GM19193 (cell line): ENCODE results near the gene NACC1.

Source experiments
- POLR2A ChIP-seq: IDR thresholded peaks from 4 replicates; pipeline ENCODE4 v1.6.1; 2011; ENCODE audit not compliant: insufficient read depth, insufficient read length; ENCODE audit errors: extremely low read depth

Gene NACC1

DNA sequence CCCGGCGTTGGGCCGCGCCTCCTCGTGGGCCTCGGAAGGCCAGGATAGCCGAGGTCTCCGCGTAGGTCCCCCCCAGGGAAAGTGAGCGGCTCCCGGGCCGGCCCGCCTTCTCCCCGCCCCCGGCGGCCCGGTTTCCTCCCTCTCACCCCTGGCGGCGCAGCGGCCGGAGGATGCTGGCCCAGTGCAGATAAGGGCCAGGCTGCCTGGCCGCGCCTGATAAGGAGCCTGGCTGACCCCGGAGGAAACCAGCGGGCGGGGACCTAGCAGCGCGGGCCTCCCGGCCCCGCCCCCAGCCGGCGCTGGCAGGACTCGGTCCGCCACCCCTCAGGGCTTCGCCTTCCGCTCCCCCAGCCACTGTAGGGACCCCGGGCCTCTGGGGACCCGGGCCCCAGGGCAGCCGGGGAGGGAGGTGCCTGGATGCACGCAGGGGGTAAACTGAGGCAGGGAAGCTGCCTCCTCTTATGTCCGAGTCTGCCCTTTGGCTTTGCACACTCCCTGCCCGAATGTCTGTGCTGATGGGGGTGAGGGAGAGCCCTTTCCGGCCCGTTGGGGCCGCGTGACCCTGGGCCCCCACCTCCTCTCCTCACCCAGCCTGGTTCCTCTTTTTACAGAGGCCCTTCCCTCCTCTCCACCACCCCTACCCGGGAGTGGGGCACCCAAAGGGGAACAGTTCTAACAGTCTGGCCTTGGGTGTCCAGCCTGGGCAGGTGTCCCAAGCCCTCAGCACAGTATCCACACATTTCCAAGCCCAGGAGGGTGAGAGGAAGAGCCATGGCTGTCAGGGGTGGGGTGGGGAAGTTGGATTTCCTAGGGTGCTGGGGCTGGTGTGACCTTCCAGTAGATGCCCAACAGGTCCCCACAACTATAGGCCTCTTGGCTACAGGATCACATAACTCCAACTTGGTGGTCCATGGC, 15.1 kb upstream of the NACC1 start, which contains the start of gene LYL1:
LYL1 (minus strand) TSS at position 193 of the 915 bp plus-strand sequence. CDS start 1,687 bp downstream, outside the sequence.
- peak; percentile 64 for TF ChIP-seq POLR2A

DNA sequence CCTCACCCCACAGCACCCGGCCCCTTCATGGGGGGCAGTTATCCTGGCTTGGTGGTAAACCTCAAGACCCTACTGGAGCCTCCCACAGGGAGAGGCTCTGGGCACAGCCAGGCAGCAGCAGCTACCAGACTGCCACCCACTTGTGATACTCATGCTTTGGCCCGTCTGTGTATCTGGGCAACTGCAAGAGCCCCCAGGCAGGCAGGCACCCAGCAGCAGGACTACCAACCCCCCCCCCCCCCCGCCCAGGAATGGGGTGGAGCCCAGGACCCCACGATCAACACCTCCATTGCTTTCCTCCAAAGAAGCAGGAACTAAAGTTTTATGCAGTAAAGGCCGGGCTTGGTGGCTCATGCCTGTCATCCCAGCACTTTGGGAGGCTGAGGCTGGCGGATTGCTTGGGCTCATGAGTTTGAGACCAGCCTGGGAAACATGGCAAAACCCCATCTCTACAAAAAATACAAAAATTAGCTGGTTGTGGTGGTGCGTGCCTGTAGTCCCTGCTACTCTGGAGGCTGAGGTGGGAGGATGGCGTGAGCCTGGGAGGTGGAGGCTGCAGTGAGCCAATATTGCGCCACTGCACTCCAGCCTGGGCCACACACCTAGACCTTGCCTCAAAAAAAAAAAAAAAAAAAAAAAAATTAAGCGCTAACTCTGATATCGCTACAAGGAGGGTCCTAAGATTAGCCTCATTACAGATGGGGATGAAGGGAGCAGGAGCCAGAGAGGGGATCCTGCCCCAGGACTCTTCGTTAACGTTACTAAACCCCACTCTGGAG, 14.3 kb upstream of the NACC1 start:
- TF ChIP-seq POLR2A = no peak

- peak; percentile 49 for TF ChIP-seq POLR2A
Observed at GRCh38 chr19:13104360-13104847, 13.7 kb upstream of the NACC1 start.

- TF ChIP-seq POLR2A = peak; percentile 50
Observed at GRCh38 chr19:13104848-13105711, 13.0 kb upstream of the NACC1 start.

GRCh38 chr19:13109361-13110098, 8.5 kb upstream of the NACC1 start:
- no peak for TF ChIP-seq POLR2A

GRCh38 chr19:13110099-13110610, 7.9 kb upstream of the NACC1 start:
- no peak for TF ChIP-seq POLR2A

GRCh38 chr19:13112555-13112954, 5.5 kb upstream of the NACC1 start:
- no peak for TF ChIP-seq POLR2A

DNA sequence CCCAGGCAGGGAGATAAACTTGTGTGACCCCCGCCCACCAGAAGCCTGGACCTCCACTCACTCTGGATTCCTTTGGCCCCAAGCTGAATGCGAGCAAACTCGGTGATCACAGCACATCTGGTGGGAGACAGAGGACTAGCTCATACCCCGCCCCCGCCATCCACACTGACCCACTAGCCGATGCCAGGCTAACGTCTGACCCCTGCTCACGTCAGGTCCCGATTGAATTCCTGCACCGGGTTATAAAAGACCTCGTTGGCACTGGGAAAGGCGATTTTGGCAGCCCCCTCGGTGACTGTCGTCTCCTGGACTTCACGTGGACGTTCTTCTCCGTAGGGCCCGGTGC, 2.2 kb upstream of the NACC1 start:
- TF ChIP-seq POLR2A = no peak

- peak; percentile 53 for TF ChIP-seq POLR2A
Observed at GRCh38 chr19:13116282-13117175, 1.5 kb upstream of the NACC1 start, which contains the start of gene TRMT1. TSS of gene TRMT1 (minus strand) at chr19:13116740. CDS start at chr19:13116399, 341 bp downstream.

GRCh38 chr19:13117176-13117771, 790 bp upstream of the NACC1 start:
- no peak for TF ChIP-seq POLR2A

DNA sequence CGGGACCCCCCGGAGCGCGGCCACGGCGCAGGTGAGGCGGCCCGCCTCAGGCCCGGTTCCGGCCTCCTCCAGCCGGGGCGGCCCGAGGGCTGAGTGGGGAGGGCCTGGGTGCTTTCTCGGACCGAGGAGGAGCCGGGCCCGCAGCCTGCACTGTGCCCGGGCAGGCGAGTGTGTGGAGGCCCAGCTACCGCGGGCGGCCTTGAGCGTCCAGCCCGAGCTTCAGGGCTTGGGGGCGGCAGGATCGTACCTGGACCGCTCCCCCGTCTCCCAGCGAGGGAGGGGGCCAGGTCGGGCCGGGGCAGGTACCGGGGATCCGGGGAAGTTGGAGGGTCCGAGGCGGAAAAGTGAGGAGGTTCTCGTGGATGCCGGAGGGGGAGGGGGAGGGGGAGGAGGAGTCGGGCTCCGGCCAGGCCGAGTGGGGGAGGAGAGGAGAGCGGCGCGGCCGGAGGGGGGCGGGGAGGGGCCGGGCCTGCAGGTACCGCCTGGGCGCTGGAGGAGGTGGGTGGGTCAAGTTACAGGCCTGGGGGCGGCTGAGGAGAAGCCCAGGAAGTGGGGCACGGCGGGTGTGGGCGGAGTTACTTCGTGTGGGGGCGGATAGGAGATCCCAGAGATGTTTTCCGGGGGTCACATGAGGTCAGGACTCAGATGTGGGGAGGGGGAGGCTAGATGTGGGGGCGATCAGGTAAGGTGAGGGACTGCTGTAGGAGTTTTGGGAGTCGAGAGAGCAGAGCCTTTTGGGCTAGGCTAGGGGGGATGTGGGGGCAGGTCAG, 545 bp downstream of the NACC1 start:
- peak; percentile 25 for TF ChIP-seq POLR2A

GRCh38 chr19:13119627-13120026, 1.6 kb downstream of the NACC1 start:
- TF ChIP-seq POLR2A = no peak
